ENCODE measurements around the gene ATF7IP2.

GRCh38 chr16:10526962-10527361 lies 141.1 kb downstream of the ATF7IP2 start:
- TF ChIP-seq, protein P1, sequence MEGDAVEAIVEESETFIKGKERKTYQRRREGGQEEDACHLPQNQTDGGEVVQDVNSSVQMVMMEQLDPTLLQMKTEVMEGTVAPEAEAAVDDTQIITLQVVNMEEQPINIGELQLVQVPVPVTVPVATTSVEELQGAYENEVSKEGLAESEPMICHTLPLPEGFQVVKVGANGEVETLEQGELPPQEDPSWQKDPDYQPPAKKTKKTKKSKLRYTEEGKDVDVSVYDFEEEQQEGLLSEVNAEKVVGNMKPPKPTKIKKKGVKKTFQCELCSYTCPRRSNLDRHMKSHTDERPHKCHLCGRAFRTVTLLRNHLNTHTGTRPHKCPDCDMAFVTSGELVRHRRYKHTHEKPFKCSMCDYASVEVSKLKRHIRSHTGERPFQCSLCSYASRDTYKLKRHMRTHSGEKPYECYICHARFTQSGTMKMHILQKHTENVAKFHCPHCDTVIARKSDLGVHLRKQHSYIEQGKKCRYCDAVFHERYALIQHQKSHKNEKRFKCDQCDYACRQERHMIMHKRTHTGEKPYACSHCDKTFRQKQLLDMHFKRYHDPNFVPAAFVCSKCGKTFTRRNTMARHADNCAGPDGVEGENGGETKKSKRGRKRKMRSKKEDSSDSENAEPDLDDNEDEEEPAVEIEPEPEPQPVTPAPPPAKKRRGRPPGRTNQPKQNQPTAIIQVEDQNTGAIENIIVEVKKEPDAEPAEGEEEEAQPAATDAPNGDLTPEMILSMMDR (IDR thresholded peaks at IDR 0.05): no peak
- TF ChIP-seq POLR2A (IDR thresholded peaks at IDR 0.05): no peak
